Vagina (tissue), 2 donors: ENCODE results near the gene USP32. TPM values are rescaled to one million over a fixed set of nuclear protein-coding genes. Genes with fewer than 3 reads are reported as not detected.

Experiments
- DNase-seq, 2 donors: peaks; one replicate each; pipeline ENCODE4 v3.0.0-alpha.2; 2017; ENCODE audit errors: extremely low spot score in 2 of 2
- H3K27ac ChIP-seq: fragments of 200-600 bp; sonication (generic); one replicate; pipeline ENCODE4 v1.5.1; 2019
- H3K27me3 ChIP-seq: fragments of 200-600 bp; sonication (generic); one replicate; pipeline ENCODE4 v1.5.1; 2019
- H3K36me3 ChIP-seq, 2 donors: fragments of 200-600 bp; sonication (generic); one replicate each; pipeline ENCODE4 v1.5.1; 2017 to 2019
- H3K4me1 ChIP-seq: fragments of 200-600 bp; sonication (generic); one replicate; pipeline ENCODE4 v1.5.1; 2019
- H3K4me3 ChIP-seq, 2 donors: fragments of 200-600 bp; sonication (generic); 1 replicate in 1 of 2; 2 replicates in 1 of 2; pipeline ENCODE4 v1.5.1; 2016 to 2019
- H3K9me3 ChIP-seq: fragments of 200-600 bp; sonication (generic); one replicate; pipeline ENCODE4 v1.5.1; 2019
- CTCF ChIP-seq, 3 experiments: fragments of 450-650 bp in 2 of 3; fragments of 200-600 bp in 1 of 3; sonication (generic) in 1 of 3; IDR thresholded peaks; one replicate each; pipeline ENCODE4 v1.5.1; 2017 to 2019; ENCODE audit warnings: antibody characterized with exemption in 3 of 3, mild to moderate bottlenecking in 2 of 3, moderate library complexity in 2 of 3
- POLR2A ChIP-seq, 2 donors: fragments of 450-650 bp; IDR thresholded peaks; one replicate each; pipeline ENCODE4 v1.6.1; 2017; ENCODE audit warnings: antibody characterized with exemption in 2 of 2, mild to moderate bottlenecking in 2 of 2, moderate library complexity in 2 of 2
- POLR2AphosphoS5 ChIP-seq, 2 donors: sonication (generic); formaldehyde crosslinking; IDR thresholded peaks; one replicate each; pipeline ENCODE4 v1.9.0; 2017; ENCODE audit warnings: antibody characterized with exemption in 2 of 2, mild to moderate bottlenecking in 2 of 2, low read depth in 1 of 2; ENCODE audit not compliant: insufficient read depth in 1 of 2
- intact Hi-C: fragments of 100-400 bp; cut with DNase I; formaldehyde crosslinking; loops from one replicate; pipeline ENCODE4 v1.15.1; 2023
- total RNA-seq: library from RNA; depleted of rRNA; stranded (reverse); fragments of >200 nt; gene quantifications from one replicate; pipeline ENCODE4 v1.2.3, GENCODE V29; 2016

Gene USP32
- total RNA-seq, 1 donor from 2014 or later, result 63.6 TPM

GRCh38 chr17:60393840-60394723 lies 2.1 kb upstream of the USP32 start:
- Histone ChIP-seq H3K36me3 (no peaks in the 10 kb centered on the region), H3K27me3 (no peaks in the 10 kb centered on the region), H3K4me1 (peaks cover 29% of the 10 kb centered on the region), H3K9me3 (no peaks in the 10 kb centered on the region), H3K4me3 (no peak overlapping the region), H3K27ac (no peak overlapping the region)
- intact Hi-C loops, result no loop called here
- TF ChIP-seq POLR2AphosphoS5 (IDR thresholded peaks at IDR 0.05; ENCODE audit: insufficient read depth in 1 of 2, low read depth in 1 of 2) (no peak), CTCF (IDR thresholded peaks at IDR 0.05) (no peak), POLR2A (IDR thresholded peaks at IDR 0.05) (no peak)
- DNase-seq, result no peak

- Histone ChIP-seq H3K9me3 (no peaks in the 10 kb centered on the region), H3K4me1 (peaks cover 38% of the 10 kb centered on the region), H3K27ac (peak overlapping the region; percentile 99), H3K27me3 (no peaks in the 10 kb centered on the region), H3K4me3 (peak overlapping the region; percentile 74 to 98), H3K36me3 (no peaks in the 10 kb centered on the region)
- DNase-seq, result no peak
- intact Hi-C loops, result no loop called here
- TF ChIP-seq POLR2A (IDR thresholded peaks at IDR 0.05) (no peak), POLR2AphosphoS5 (IDR thresholded peaks at IDR 0.05; ENCODE audit: insufficient read depth in 1 of 2, low read depth in 1 of 2) (no peak), CTCF (IDR thresholded peaks at IDR 0.05) (no peak)
These were observed 1.1 kb upstream of the USP32 start for GRCh38 chr17:60392845-60393702.

- Histone ChIP-seq H3K4me1 (peaks cover 38% of the 10 kb centered on the region), H3K4me3 (peak overlapping the region; percentile 74 to 98), H3K36me3 (no peaks in the 10 kb centered on the region), H3K27me3 (no peaks in the 10 kb centered on the region), H3K9me3 (no peaks in the 10 kb centered on the region), H3K27ac (peak overlapping the region; percentile 99)
- intact Hi-C loops, result no loop called here
- no peak for DNase-seq
- TF ChIP-seq CTCF (IDR thresholded peaks at IDR 0.05), result no peak
- no peak for TF ChIP-seq POLR2AphosphoS5 (IDR thresholded peaks at IDR 0.05; ENCODE audit: insufficient read depth in 1 of 2, low read depth in 1 of 2)
- TF ChIP-seq POLR2A (IDR thresholded peaks at IDR 0.05), result no peak
These were observed 377 bp downstream of the USP32 start for GRCh38 chr17:60391471-60392041.

- H3K4me1 ChIP-seq, result peaks cover 38% of the 10 kb centered on the region
- intact Hi-C loops, result no loop called here
- DNase-seq, result peak in 1 of 2 donors; percentile 87
These were observed 935 bp downstream of the USP32 start for GRCh38 chr17:60390925-60391470.

More at GRCh38 chr17:60390925-60391470, 935 bp downstream of the USP32 start:
- no peaks in the 10 kb centered on the region for H3K9me3 ChIP-seq
- no peak for TF ChIP-seq POLR2AphosphoS5 (IDR thresholded peaks at IDR 0.05; ENCODE audit: insufficient read depth in 1 of 2, low read depth in 1 of 2)
- TF ChIP-seq POLR2A (IDR thresholded peaks at IDR 0.05), result no peak
- TF ChIP-seq CTCF (IDR thresholded peaks at IDR 0.05), result no peak
- H3K27ac ChIP-seq, result peak overlapping the region; percentile 99
- no peaks in the 10 kb centered on the region for H3K36me3 ChIP-seq
- H3K4me3 ChIP-seq, result peak overlapping the region; percentile 74 to 98
- no peaks in the 10 kb centered on the region for H3K27me3 ChIP-seq
